22Rv1 (cell line): ENCODE measurements around the gene ZNF469.

Experiments
- ZFX ChIP-seq: fragments of 450-650 bp; IDR thresholded peaks from 2 replicates; pipeline ENCODE4 v1.6.1; 2017; ENCODE audit warnings: antibody characterized with exemption, borderline replicate concordance
- TF ChIP-seq, protein P1 (sequence below): fragments of 450-650 bp; IDR thresholded peaks from 2 replicates; pipeline ENCODE4 v1.5.1; 2017; ENCODE audit warnings: mild to moderate bottlenecking

DNA sequence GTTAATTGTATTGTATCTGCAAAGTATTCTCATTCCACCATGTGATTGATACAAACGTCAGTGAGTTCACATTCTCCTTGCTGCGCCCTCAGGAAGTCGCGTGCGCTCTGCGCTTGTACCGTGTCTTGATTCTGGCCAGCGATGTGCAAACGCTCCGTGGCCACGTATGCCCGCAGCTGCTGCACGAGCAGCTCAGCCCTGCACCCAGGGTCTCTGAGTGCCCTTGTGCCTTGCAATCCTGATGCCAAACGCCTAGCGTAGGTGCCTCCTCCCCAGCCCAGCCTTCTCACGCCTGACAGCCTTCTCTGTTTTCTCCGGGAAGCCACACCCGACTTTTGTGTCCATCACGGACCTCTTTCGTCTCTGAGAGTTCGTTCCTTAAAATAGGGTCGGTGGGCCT lies 9.4 kb downstream of the ZNF469 start:
- TF ChIP-seq, protein P1, sequence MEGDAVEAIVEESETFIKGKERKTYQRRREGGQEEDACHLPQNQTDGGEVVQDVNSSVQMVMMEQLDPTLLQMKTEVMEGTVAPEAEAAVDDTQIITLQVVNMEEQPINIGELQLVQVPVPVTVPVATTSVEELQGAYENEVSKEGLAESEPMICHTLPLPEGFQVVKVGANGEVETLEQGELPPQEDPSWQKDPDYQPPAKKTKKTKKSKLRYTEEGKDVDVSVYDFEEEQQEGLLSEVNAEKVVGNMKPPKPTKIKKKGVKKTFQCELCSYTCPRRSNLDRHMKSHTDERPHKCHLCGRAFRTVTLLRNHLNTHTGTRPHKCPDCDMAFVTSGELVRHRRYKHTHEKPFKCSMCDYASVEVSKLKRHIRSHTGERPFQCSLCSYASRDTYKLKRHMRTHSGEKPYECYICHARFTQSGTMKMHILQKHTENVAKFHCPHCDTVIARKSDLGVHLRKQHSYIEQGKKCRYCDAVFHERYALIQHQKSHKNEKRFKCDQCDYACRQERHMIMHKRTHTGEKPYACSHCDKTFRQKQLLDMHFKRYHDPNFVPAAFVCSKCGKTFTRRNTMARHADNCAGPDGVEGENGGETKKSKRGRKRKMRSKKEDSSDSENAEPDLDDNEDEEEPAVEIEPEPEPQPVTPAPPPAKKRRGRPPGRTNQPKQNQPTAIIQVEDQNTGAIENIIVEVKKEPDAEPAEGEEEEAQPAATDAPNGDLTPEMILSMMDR, result no peak
- TF ChIP-seq ZFX, result no peak
